Neuronal stem cell (in vitro differentiated cells): ENCODE data around the gene FOXN3.

Source experiments
- DNase-seq: peaks from one replicate; pipeline ENCODE4 v3.0.0-alpha.2; 2013; ENCODE audit warnings: low spot score
- H2AFZ ChIP-seq: one replicate; pipeline ENCODE4 v1.6.1; 2013; ENCODE audit warnings: mild to moderate bottlenecking, low read length, inconsistent platforms
- H2AK5ac ChIP-seq: 2 replicates; pipeline ENCODE4 v1.6.1; 2013; ENCODE audit warnings: low read depth, mild to moderate bottlenecking, inconsistent platforms, low read length, moderate library complexity, mixed read lengths
- H2BK120ac ChIP-seq: 2 replicates; pipeline ENCODE4 v1.6.1; 2013; ENCODE audit warnings: low read depth, mild to moderate bottlenecking, inconsistent platforms, low read length, moderate library complexity, mixed read lengths
- H2BK12ac ChIP-seq: one replicate; pipeline ENCODE4 v1.6.1; 2013; ENCODE audit warnings: low read length, inconsistent platforms
- H2BK15ac ChIP-seq: 2 replicates; pipeline ENCODE4 v1.6.1; 2013; ENCODE audit warnings: mild to moderate bottlenecking, low read length, inconsistent platforms, mixed read lengths
- H2BK5ac ChIP-seq: one replicate; pipeline ENCODE4 v1.6.1; 2013; ENCODE audit warnings: inconsistent platforms, mild to moderate bottlenecking, low read length, moderate library complexity
- H3K14ac ChIP-seq: one replicate; pipeline ENCODE4 v1.6.1; 2013; ENCODE audit warnings: low read length, inconsistent platforms
- H3K18ac ChIP-seq: 2 replicates; pipeline ENCODE4 v1.6.1; 2013; ENCODE audit warnings: low read length, inconsistent platforms
- H3K23ac ChIP-seq: 2 replicates; pipeline ENCODE4 v1.6.1; 2013; ENCODE audit warnings: low read depth, mild to moderate bottlenecking, mixed read lengths, low read length, inconsistent platforms; ENCODE audit not compliant: poor library complexity
- H3K27ac ChIP-seq: replicated peaks from 3 replicates; pipeline ENCODE4 v1.5.1; 2013; ENCODE audit warnings: low read length, inconsistent platforms
- H3K27me3 ChIP-seq, 3 experiments: 2 replicates each; pipeline ENCODE4 v1.6.1; 2013; ENCODE audit warnings: low read length in 3 of 3, mild to moderate bottlenecking in 2 of 3, inconsistent platforms in 1 of 3, low read depth in 1 of 3, mixed read lengths in 1 of 3, moderate library complexity in 1 of 3; ENCODE audit not compliant: control insufficient read depth in 3 of 3, insufficient read depth in 3 of 3
- H3K36me3 ChIP-seq, 2 donors: replicated peaks in 1 of 2; 2 replicates each; pipeline ENCODE4 v1.6.1; 2013; ENCODE audit warnings: low read length in 2 of 2; ENCODE audit not compliant: control insufficient read depth in 2 of 2, insufficient read depth in 2 of 2
- H3K4ac ChIP-seq: 2 replicates; pipeline ENCODE4 v1.6.1; 2013; ENCODE audit warnings: inconsistent platforms, mild to moderate bottlenecking, low read length, moderate library complexity
- H3K4me1 ChIP-seq, 2 donors: 1 replicate in 1 of 2; 2 replicates in 1 of 2; pipeline ENCODE4 v1.6.1; 2013; ENCODE audit warnings: low read length in 2 of 2, low read depth in 1 of 2; ENCODE audit not compliant: control insufficient read depth in 2 of 2, insufficient read depth in 1 of 2
- H3K4me2 ChIP-seq: one replicate; pipeline ENCODE4 v1.6.1; 2013; ENCODE audit warnings: mild to moderate bottlenecking, low read length, inconsistent platforms; ENCODE audit not compliant: insufficient read depth, poor library complexity, severe bottlenecking
- H3K4me3 ChIP-seq, 2 donors: 2 replicates each; pipeline ENCODE4 v1.5.1; 2013; ENCODE audit warnings: low read length in 2 of 2, mild to moderate bottlenecking in 2 of 2, inconsistent platforms in 1 of 2, moderate library complexity in 1 of 2
- H3K79me1 ChIP-seq: one replicate; pipeline ENCODE4 v1.6.1; 2013; ENCODE audit warnings: low read depth, mild to moderate bottlenecking, inconsistent platforms, low read length, moderate library complexity
- H3K9ac ChIP-seq: one replicate; pipeline ENCODE4 v1.6.1; 2013; ENCODE audit warnings: mild to moderate bottlenecking, low read depth, low read length, inconsistent platforms; ENCODE audit not compliant: poor library complexity
- H3K9me3 ChIP-seq, 2 donors: replicated peaks in 1 of 2; 2 replicates each; pipeline versions ENCODE3 to v1.6.1; 2013; ENCODE audit warnings: low read length in 2 of 2, mild to moderate bottlenecking in 2 of 2, inconsistent platforms in 1 of 2, low read depth in 1 of 2, mixed read lengths in 1 of 2, moderate library complexity in 1 of 2; ENCODE audit not compliant: control insufficient read depth in 2 of 2, insufficient read depth in 1 of 2
- H4K8ac ChIP-seq: one replicate; pipeline ENCODE4 v1.6.1; 2013; ENCODE audit warnings: low read depth, mild to moderate bottlenecking, inconsistent platforms, low read length, moderate library complexity
- H4K91ac ChIP-seq: one replicate; pipeline ENCODE4 v1.6.1; 2013; ENCODE audit warnings: low read length, low read depth, mild to moderate bottlenecking, inconsistent platforms; ENCODE audit not compliant: poor library complexity
- WGBS, 2 donors: extraction: QIAGEN DNeasy Blood & Tissue Kit; methylation state at CpG; one replicate each; pipeline ENCODE4 v1.1.7; 2013; ENCODE audit warnings: missing lambda C conversion rate in 2 of 2, mixed read lengths in 1 of 2; ENCODE audit not compliant: insufficient read length in 2 of 2, insufficient replicate concordance in 1 of 2; ENCODE audit errors: extremely low coverage in 2 of 2; 5-methylcytosine and 5-hydroxymethylcytosine counted together

FOXN3 gene

GRCh38 chr14:89262041-89262440, 155.0 kb downstream of the FOXN3 start:
- Histone ChIP-seq H3K14ac (no peak overlapping the region), H3K18ac (no peak overlapping the region), H3K23ac (no peak overlapping the region), H3K4me1 (peaks cover 0 to 3% of the 10 kb centered on the region in 2 donors), H3K27me3 (no peaks in the 10 kb centered on the region), H2BK5ac (no peak overlapping the region), H4K91ac (no peak overlapping the region), H3K36me3 (peaks cover 0 to 6% of the 10 kb centered on the region in 2 donors), H2BK12ac (no peak overlapping the region), H3K9ac (no peak overlapping the region), H2AFZ (no peak overlapping the region), H3K9me3 (no peaks in the 10 kb centered on the region), H3K4me2 (no peak overlapping the region), H3K4ac (no peak overlapping the region), H3K4me3 (no peak overlapping the region), H2BK120ac (no peak overlapping the region), H2BK15ac (no peak overlapping the region), H3K27ac (no peak overlapping the region), H3K79me1 (peaks cover 1% of the 10 kb centered on the region), H4K8ac (no peak overlapping the region), H2AK5ac (no peak overlapping the region)
- no CpG with 5 or more reads among the region's 4 CpGs for WGBS, 2 donors
- DNase-seq, result no peak

- Histone ChIP-seq H3K4ac (no peak overlapping the region), H3K18ac (no peak overlapping the region), H2BK12ac (no peak overlapping the region), H2BK15ac (no peak overlapping the region), H3K23ac (no peak overlapping the region), H3K36me3 (peaks cover 2 to 6% of the 10 kb centered on the region in 2 donors), H3K27ac (no peak overlapping the region), H3K27me3 (no peaks in the 10 kb centered on the region), H4K91ac (no peak overlapping the region), H3K9ac (no peak overlapping the region), H3K9me3 (no peaks in the 10 kb centered on the region), H3K79me1 (no peaks in the 10 kb centered on the region), H3K4me3 (no peak overlapping the region), H2AFZ (no peak overlapping the region), H2BK120ac (no peak overlapping the region), H3K14ac (no peak overlapping the region), H2BK5ac (no peak overlapping the region), H4K8ac (no peak overlapping the region), H3K4me1 (no peaks in the 10 kb centered on the region), H3K4me2 (no peak overlapping the region), H2AK5ac (no peak overlapping the region)
- DNase-seq, result no peak
- no CpG with 5 or more reads among the region's 1 CpG for WGBS, 2 donors
These were observed 156.1 kb downstream of the FOXN3 start for GRCh38 chr14:89260898-89261297.

GRCh38 chr14:89259951-89260609, 157.0 kb downstream of the FOXN3 start:
- Histone ChIP-seq H3K14ac (no peak overlapping the region), H3K36me3 (peaks cover 2 to 6% of the 10 kb centered on the region in 2 donors), H3K4me2 (no peak overlapping the region), H3K27me3 (no peaks in the 10 kb centered on the region), H3K9me3 (no peaks in the 10 kb centered on the region), H2AK5ac (no peak overlapping the region), H3K4me3 (no peak overlapping the region), H3K79me1 (no peaks in the 10 kb centered on the region), H4K8ac (no peak overlapping the region), H2BK15ac (no peak overlapping the region), H2BK120ac (no peak overlapping the region), H3K4me1 (no peaks in the 10 kb centered on the region), H2BK5ac (no peak overlapping the region), H3K18ac (no peak overlapping the region), H3K9ac (no peak overlapping the region), H3K4ac (no peak overlapping the region), H3K27ac (no peak overlapping the region), H2BK12ac (no peak overlapping the region), H4K91ac (no peak overlapping the region), H3K23ac (no peak overlapping the region), H2AFZ (no peak overlapping the region)
- no peak for DNase-seq
- WGBS, 2 donors, result no CpG with 5 or more reads among the region's 15 CpGs

GRCh38 chr14:89258728-89259273, 158.2 kb downstream of the FOXN3 start:
- Histone ChIP-seq H2BK5ac (no peak overlapping the region), H3K14ac (no peak overlapping the region), H3K4ac (no peak overlapping the region), H3K23ac (no peak overlapping the region), H4K91ac (no peak overlapping the region), H2BK15ac (no peak overlapping the region), H3K27ac (no peak overlapping the region), H2AK5ac (no peak overlapping the region), H3K9ac (no peak overlapping the region), H4K8ac (no peak overlapping the region), H3K4me3 (no peak overlapping the region), H3K4me2 (no peak overlapping the region), H3K9me3 (no peaks in the 10 kb centered on the region), H2BK120ac (no peak overlapping the region), H3K18ac (no peak overlapping the region), H3K79me1 (no peaks in the 10 kb centered on the region), H2AFZ (no peak overlapping the region), H3K4me1 (peaks cover 0 to 2% of the 10 kb centered on the region in 2 donors), H3K27me3 (no peaks in the 10 kb centered on the region), H3K36me3 (peaks cover 2 to 6% of the 10 kb centered on the region in 2 donors), H2BK12ac (no peak overlapping the region)
- no CpG with 5 or more reads among the region's 6 CpGs for WGBS, 2 donors
- DNase-seq, result no peak
